ENCODE measurements around the gene COX7A2L.

DNA sequence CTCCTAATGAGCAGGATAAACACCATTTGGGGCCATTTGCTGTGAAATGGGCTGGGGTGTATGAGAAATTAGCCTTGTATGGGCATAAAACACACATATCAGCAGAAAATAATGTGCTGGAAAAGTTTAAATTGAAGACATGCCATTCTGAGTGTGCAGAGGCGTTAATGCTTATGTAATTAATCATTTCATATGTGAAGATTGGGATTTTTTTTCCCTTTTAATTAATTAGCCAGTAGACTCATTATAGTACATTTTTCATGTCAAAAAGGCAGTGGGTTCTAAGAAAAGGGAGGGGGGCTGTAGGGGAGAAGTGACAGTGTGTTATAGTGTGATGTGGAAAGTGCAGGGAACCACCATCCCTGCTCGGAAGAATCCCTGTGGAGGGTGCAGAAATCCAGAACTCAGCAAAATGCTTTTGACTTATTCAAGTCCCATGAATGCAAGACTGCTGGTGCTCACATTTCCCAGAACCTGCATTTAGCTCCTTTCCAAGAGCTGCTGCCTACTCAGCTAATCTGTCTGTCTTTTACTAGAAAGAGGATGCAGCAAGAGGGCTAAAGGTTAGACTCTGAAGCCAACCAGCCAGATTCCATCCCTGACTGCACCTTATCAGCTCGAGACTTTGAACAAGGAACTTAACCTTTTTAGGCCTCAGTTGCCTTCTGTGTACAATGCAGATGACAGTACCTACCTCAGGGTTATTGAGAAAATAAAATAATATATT lies 11.6 kb upstream of the COX7A2L start:
- TF ChIP-seq, protein P1, sequence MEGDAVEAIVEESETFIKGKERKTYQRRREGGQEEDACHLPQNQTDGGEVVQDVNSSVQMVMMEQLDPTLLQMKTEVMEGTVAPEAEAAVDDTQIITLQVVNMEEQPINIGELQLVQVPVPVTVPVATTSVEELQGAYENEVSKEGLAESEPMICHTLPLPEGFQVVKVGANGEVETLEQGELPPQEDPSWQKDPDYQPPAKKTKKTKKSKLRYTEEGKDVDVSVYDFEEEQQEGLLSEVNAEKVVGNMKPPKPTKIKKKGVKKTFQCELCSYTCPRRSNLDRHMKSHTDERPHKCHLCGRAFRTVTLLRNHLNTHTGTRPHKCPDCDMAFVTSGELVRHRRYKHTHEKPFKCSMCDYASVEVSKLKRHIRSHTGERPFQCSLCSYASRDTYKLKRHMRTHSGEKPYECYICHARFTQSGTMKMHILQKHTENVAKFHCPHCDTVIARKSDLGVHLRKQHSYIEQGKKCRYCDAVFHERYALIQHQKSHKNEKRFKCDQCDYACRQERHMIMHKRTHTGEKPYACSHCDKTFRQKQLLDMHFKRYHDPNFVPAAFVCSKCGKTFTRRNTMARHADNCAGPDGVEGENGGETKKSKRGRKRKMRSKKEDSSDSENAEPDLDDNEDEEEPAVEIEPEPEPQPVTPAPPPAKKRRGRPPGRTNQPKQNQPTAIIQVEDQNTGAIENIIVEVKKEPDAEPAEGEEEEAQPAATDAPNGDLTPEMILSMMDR (IDR thresholded peaks at IDR 0.05; ENCODE audit: low read length) = no peak
- TF ChIP-seq EZH2 (optimal IDR thresholded peaks at IDR 0.05; ENCODE audit: low read depth, low read length) = no peak
